Activated CD8-positive, alpha-beta T cell treated with anti-CD3 and anti-CD28 coated beads for 36 hours (primary cell): Measurements from ENCODE around the gene DUOXA1. TPM values are rescaled to one million over a fixed set of nuclear protein-coding genes. Genes with fewer than 3 reads are reported as not detected.

Experiments
- ATAC-seq: fragments of 200-7000 bp; cut with Tn5 transposase; one replicate; pipeline ENCODE4 v1.10.0; 2021; ENCODE audit warnings: mild to moderate bottlenecking, moderate library complexity
- CTCF ChIA-PET: fragments of 350-600 bp; sonication (Branson Sonifier 250); formaldehyde crosslinking; loops from one replicate; lab custom pipeline; 2021; ENCODE audit warnings: antibody characterized with exemption; lab: Charles Lee
- POLR2A ChIA-PET: fragments of 350-600 bp; sonication (Branson Sonifier 250); formaldehyde crosslinking; loops from one replicate; lab custom pipeline; 2021; ENCODE audit warnings: antibody characterized with exemption; lab: Charles Lee
- DNase-seq: peaks from one replicate; pipeline ENCODE4 v3.0.0-alpha.2; 2020
- H3K27ac Mint-ChIP-seq: one replicate; pipeline ENCODE4 v1.8.0; 2021; ENCODE audit warnings: mild to moderate bottlenecking, mixed read lengths
- H3K27me3 Mint-ChIP-seq: one replicate; pipeline ENCODE4 v1.8.0; 2021; ENCODE audit warnings: mixed read lengths
- H3K36me3 Mint-ChIP-seq: one replicate; pipeline ENCODE4 v1.8.0; 2021; ENCODE audit warnings: low read depth, mixed read lengths
- H3K4me1 Mint-ChIP-seq: one replicate; pipeline ENCODE4 v1.8.0; 2021; ENCODE audit warnings: low read depth, mixed read lengths
- H3K4me3 Mint-ChIP-seq: one replicate; pipeline ENCODE4 v1.8.0; 2021; ENCODE audit warnings: mild to moderate bottlenecking, moderate library complexity, mixed read lengths
- H3K9me3 Mint-ChIP-seq: one replicate; pipeline ENCODE4 v1.8.0; 2021; ENCODE audit warnings: mixed read lengths
- CTCF ChIP-seq: fragments of 200-600 bp; IDR thresholded peaks from one replicate; pipeline ENCODE4 v1.8.0; 2022; ENCODE audit warnings: antibody characterized with exemption, mild to moderate bottlenecking
- intact Hi-C: fragments of 100-400 bp; cut with micrococcal nuclease; formaldehyde crosslinking; loops from one replicate; pipeline ENCODE4 v1.10.0; 2022
- total RNA-seq, 2 experiments: library from RNA; stranded (reverse); gene quantifications; one replicate each; pipeline ENCODE4 v1.2.3, GENCODE V29; 2021

The DUOXA1 gene
- total RNA-seq, 2 experiments from 2014 or later, result not detected

- DNase-seq (no peak), ATAC-seq (no peak)
- TF ChIP-seq CTCF, result no peak
- ChIA-PET CTCF (interaction anchor here (1.2 kb wide), 1 partner anchor 13 kb away, joined by 4 read pairs; no protein-coding TSS in a partner anchor), POLR2A (no interaction called here)
- H3K9me3 Mint-ChIP-seq, result no peaks in the 10 kb centered on the region
- intact Hi-C loops, result no loop called here
- no peaks in the 10 kb centered on the region for H3K36me3 Mint-ChIP-seq
- H3K27me3 Mint-ChIP-seq, result peaks cover 80% of the 10 kb centered on the region
- H3K4me1 Mint-ChIP-seq, result peaks cover 48% of the 10 kb centered on the region
- H3K4me3 Mint-ChIP-seq, result peak within 1 kb of the TSS; percentile 15
- no peak within 1 kb of the TSS for H3K27ac Mint-ChIP-seq
These were observed 15.5 kb downstream of the DUOXA1 start, which contains the start of the genes DUOX2 and DUOXA2 for GRCh38 chr15:45114076-45114750. TSS of gene DUOX2 (minus strand) at chr15:45114172. CDS start at chr15:45113411, 761 bp downstream. TSS of gene DUOXA2 (plus strand) at chr15:45114326. CDS start at chr15:45114606, 280 bp downstream.

- intact Hi-C loops, result no loop called here
- CTCF ChIA-PET, result interaction anchor here (1.2 to 2.0 kb wide), 3 partner anchors 11 to 17 kb away, joined by 3 to 13 read pairs (median 4); partner anchors contain the start of genes DUOX1 and DUOXA1
- peaks cover 85% of the 10 kb centered on the region for H3K27me3 Mint-ChIP-seq
- H3K4me1 Mint-ChIP-seq, result peaks cover 48% of the 10 kb centered on the region
- no peak overlapping the region for H3K4me3 Mint-ChIP-seq
- POLR2A ChIA-PET, result no interaction called here
- no peaks in the 10 kb centered on the region for H3K36me3 Mint-ChIP-seq
- no peak overlapping the region for H3K27ac Mint-ChIP-seq
- no peak for DNase-seq
- no peak for TF ChIP-seq CTCF
- no peaks in the 10 kb centered on the region for H3K9me3 Mint-ChIP-seq
- no peak for ATAC-seq
These were observed 16.2 kb downstream of the DUOXA1 start for GRCh38 chr15:45113380-45113990.

GRCh38 chr15:45112591-45113379 is 16.9 kb downstream of the DUOXA1 start:
- Mint-ChIP-seq H3K27me3 (peaks cover 79% of the 10 kb centered on the region), H3K9me3 (no peaks in the 10 kb centered on the region), H3K4me1 (peaks cover 46% of the 10 kb centered on the region), H3K36me3 (no peaks in the 10 kb centered on the region), H3K27ac (no peak overlapping the region), H3K4me3 (peak overlapping the region; percentile 7)
- ChIA-PET POLR2A (no interaction called here), CTCF (interaction anchor here (1.2 to 2.0 kb wide), 3 partner anchors 11 to 17 kb away, joined by 3 to 13 read pairs (median 4); partner anchors contain the start of genes DUOX1 and DUOXA1)
- intact Hi-C loops, result no loop called here
- no peak for TF ChIP-seq CTCF
- no peak for ATAC-seq
- no peak for DNase-seq

GRCh38 chr15:45112143-45112590 is 17.5 kb downstream of the DUOXA1 start:
- ChIA-PET POLR2A (no interaction called here), CTCF (interaction anchor here (1.7 to 2.0 kb wide), 2 partner anchors 12 to 15 kb away, joined by 4 to 13 read pairs; no protein-coding TSS in a partner anchor)
- Mint-ChIP-seq H3K36me3 (no peaks in the 10 kb centered on the region), H3K27me3 (peaks cover 73% of the 10 kb centered on the region), H3K4me3 (peak overlapping the region; percentile 7), H3K27ac (no peak overlapping the region), H3K9me3 (no peaks in the 10 kb centered on the region), H3K4me1 (peaks cover 40% of the 10 kb centered on the region)
- DNase-seq (no peak), ATAC-seq (no peak)
- intact Hi-C loops, result no loop called here
- no peak for TF ChIP-seq CTCF
